ENCODE data around the gene CCDC51. TPM values are rescaled to one million over a fixed set of nuclear protein-coding genes. Genes with fewer than 3 reads are reported as not detected.
A peak's percentile ranks its signal among the peaks of the same experiment; 100 is the strongest.

The CCDC51 gene
- total and polyA plus RNA-seq, 2 of the 13 experiments (the other 11 are each of a cell fraction or from before 2014, with no cell fraction given): 18.1 to 29.4 TPM

DNA sequence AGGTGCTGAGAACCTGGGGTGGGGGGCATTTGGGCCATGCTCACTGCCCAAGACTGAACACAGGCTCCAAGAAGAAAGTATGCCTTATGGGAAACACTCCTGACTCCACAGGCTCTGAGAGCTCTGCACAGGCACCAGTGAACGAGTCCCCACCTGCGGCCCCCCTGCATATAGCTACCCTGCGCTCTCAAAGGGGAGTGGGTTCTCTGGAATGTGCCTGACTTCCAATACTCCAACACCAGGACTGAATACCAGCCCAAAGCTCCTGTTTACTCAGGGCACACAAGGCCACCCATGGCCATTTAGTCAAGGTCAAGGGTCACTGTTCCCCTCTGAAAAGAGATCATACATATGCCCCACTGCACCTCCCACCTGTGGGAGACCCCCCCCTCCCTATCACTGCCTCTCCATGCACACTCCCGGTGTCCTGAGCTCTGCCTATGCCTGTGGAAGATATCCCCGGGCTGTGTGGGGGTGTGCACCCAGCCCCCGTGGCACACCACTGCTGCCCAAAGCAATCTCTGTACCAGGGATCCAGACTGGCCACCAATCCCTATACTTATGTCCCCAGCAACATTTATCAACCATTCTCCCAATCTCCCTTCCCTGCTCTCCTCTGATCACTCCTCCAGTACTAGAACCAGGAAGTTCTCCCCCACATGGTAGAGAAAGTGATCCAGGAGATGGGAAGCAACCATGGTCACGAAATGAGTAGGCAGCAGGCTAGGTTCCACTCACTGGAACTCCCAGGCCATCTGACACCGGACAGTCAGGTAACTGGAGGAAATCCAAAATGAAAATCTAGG is 8.5 kb downstream of the CCDC51 start (continued):
- no peak; the same call in 1 of the 2 replicates for TF ChIP-seq MAZ (IDR thresholded peaks at IDR 0.05; ENCODE audit: borderline replicate concordance, low read depth, low read length)
- TF ChIP-seq MAZ (CRISPR knock-in tag; IDR thresholded peaks at IDR 0.05; ENCODE audit: low read depth): peak; percentile 81
- TF ChIP-seq GFI1 (CRISPR knock-in tag; IDR thresholded peaks at IDR 0.05; ENCODE audit: borderline replicate concordance): peak; percentile 61
- peak; percentile 63 for TF ChIP-seq ZSCAN21 (CRISPR knock-in tag; IDR thresholded peaks at IDR 0.05; ENCODE audit: borderline replicate concordance)
- TF ChIP-seq, protein P1, sequence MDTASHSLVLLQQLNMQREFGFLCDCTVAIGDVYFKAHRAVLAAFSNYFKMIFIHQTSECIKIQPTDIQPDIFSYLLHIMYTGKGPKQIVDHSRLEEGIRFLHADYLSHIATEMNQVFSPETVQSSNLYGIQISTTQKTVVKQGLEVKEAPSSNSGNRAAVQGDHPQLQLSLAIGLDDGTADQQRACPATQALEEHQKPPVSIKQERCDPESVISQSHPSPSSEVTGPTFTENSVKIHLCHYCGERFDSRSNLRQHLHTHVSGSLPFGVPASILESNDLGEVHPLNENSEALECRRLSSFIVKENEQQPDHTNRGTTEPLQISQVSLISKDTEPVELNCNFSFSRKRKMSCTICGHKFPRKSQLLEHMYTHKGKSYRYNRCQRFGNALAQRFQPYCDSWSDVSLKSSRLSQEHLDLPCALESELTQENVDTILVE (CRISPR knock-in tag; IDR thresholded peaks at IDR 0.05): 0 out of 2 replicates have a peak, but pooled peaks have one; percentile 50
- peak; percentile 24; the same call in 1 of the 2 replicates for TF ChIP-seq FOXA1 (IDR thresholded peaks at IDR 0.05)
- peak; percentile 98 for TF ChIP-seq FOXA1 (CRISPR knock-in tag; IDR thresholded peaks at IDR 0.05)
- TF ChIP-seq, protein P2, sequence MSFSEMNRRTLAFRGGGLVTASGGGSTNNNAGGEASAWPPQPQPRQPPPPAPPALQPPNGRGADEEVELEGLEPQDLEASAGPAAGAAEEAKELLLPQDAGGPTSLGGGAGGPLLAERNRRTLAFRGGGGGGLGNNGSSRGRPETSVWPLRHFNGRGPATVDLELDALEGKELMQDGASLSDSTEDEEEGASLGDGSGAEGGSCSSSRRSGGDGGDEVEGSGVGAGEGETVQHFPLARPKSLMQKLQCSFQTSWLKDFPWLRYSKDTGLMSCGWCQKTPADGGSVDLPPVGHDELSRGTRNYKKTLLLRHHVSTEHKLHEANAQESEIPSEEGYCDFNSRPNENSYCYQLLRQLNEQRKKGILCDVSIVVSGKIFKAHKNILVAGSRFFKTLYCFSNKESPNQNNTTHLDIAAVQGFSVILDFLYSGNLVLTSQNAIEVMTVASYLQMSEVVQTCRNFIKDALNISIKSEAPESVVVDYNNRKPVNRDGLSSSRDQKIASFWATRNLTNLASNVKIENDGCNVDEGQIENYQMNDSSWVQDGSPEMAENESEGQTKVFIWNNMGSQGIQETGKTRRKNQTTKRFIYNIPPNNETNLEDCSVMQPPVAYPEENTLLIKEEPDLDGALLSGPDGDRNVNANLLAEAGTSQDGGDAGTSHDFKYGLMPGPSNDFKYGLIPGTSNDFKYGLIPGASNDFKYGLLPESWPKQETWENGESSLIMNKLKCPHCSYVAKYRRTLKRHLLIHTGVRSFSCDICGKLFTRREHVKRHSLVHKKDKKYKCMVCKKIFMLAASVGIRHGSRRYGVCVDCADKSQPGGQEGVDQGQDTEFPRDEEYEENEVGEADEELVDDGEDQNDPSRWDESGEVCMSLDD (CRISPR knock-in tag; IDR thresholded peaks at IDR 0.05; ENCODE audit: borderline replicate concordance): peak; percentile 98
- TF ChIP-seq, protein P3, sequence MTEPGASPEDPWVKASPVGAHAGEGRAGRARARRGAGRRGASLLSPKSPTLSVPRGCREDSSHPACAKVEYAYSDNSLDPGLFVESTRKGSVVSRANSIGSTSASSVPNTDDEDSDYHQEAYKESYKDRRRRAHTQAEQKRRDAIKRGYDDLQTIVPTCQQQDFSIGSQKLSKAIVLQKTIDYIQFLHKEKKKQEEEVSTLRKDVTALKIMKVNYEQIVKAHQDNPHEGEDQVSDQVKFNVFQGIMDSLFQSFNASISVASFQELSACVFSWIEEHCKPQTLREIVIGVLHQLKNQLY (CRISPR knock-in tag; IDR thresholded peaks at IDR 0.05): peak; percentile 77; the same call in 1 of the 2 replicates
- TF ChIP-seq, protein P4, sequence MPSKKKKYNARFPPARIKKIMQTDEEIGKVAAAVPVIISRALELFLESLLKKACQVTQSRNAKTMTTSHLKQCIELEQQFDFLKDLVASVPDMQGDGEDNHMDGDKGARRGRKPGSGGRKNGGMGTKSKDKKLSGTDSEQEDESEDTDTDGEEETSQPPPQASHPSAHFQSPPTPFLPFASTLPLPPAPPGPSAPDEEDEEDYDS (CRISPR knock-in tag; IDR thresholded peaks at IDR 0.05): peak; percentile 57; the same call in 1 of the 2 replicates
- TF ChIP-seq ZNF121 (CRISPR knock-in tag; IDR thresholded peaks at IDR 0.05): no peak
- no peak for TF ChIP-seq SALL2 (CRISPR knock-in tag; IDR thresholded peaks at IDR 0.05)
- no peak for TF ChIP-seq MAFK (conservative IDR thresholded peaks at IDR 0.05 in 1 of 2, IDR thresholded peaks at IDR 0.05 in 1 of 2; ENCODE audit: low read length in 2 of 2)
- TF ChIP-seq, protein P5, sequence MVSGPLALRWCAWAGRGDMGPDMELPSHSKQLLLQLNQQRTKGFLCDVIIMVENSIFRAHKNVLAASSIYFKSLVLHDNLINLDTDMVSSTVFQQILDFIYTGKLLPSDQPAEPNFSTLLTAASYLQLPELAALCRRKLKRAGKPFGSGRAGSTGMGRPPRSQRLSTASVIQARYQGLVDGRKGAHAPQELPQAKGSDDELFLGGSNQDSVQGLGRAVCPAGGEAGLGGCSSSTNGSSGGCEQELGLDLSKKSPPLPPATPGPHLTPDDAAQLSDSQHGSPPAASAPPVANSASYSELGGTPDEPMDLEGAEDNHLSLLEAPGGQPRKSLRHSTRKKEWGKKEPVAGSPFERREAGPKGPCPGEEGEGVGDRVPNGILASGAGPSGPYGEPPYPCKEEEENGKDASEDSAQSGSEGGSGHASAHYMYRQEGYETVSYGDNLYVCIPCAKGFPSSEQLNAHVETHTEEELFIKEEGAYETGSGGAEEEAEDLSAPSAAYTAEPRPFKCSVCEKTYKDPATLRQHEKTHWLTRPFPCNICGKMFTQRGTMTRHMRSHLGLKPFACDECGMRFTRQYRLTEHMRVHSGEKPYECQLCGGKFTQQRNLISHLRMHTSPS (CRISPR knock-in tag; IDR thresholded peaks at IDR 0.05; ENCODE audit: low read depth): peak; percentile 88
- TF ChIP-seq ZKSCAN8 (CRISPR knock-in tag; IDR thresholded peaks at IDR 0.05; ENCODE audit: borderline replicate concordance): peak; percentile 85
- peak; percentile 86 for TF ChIP-seq RARA (CRISPR knock-in tag; IDR thresholded peaks at IDR 0.05)
- peak in 1 of 2 experiments; percentile 86; a peak in 2 of 4 replicates for TF ChIP-seq EP300 (IDR thresholded peaks at IDR 0.05; ENCODE audit: low read depth in 2 of 2, low read length in 2 of 2)
- peak; percentile 79 for TF ChIP-seq EP300 (CRISPR knock-in tag; IDR thresholded peaks at IDR 0.05; ENCODE audit: borderline replicate concordance)
- no peak for TF ChIP-seq ZFP62 (CRISPR knock-in tag; IDR thresholded peaks at IDR 0.05)
- TF ChIP-seq, protein P6, sequence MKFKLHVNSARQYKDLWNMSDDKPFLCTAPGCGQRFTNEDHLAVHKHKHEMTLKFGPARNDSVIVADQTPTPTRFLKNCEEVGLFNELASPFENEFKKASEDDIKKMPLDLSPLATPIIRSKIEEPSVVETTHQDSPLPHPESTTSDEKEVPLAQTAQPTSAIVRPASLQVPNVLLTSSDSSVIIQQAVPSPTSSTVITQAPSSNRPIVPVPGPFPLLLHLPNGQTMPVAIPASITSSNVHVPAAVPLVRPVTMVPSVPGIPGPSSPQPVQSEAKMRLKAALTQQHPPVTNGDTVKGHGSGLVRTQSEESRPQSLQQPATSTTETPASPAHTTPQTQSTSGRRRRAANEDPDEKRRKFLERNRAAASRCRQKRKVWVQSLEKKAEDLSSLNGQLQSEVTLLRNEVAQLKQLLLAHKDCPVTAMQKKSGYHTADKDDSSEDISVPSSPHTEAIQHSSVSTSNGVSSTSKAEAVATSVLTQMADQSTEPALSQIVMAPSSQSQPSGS (CRISPR knock-in tag; IDR thresholded peaks at IDR 0.05): peak; percentile 84
- peak; percentile 86 for TF ChIP-seq FOXO1 (CRISPR knock-in tag; IDR thresholded peaks at IDR 0.05)

Data from HepG2 (cell line).